GM23248 (cell line): Measurements from ENCODE around the gene PTPRN2.

Experiments
- EZH2 ChIP-seq: fragments of 200-600 bp; sonication (generic); IDR thresholded peaks from 2 replicates; pipeline ENCODE4 v1.6.1; 2018; ENCODE audit warnings: antibody characterized with exemption, mild to moderate bottlenecking; ENCODE audit not compliant: insufficient read depth, poor library complexity, severe bottlenecking
- EZH2phosphoT487 ChIP-seq: fragments of 200-600 bp; sonication (generic); IDR thresholded peaks from 2 replicates; pipeline ENCODE4 v1.6.1; 2018; ENCODE audit warnings: antibody characterized with exemption, moderate library complexity, mild to moderate bottlenecking, low read depth; ENCODE audit not compliant: insufficient read depth

- TF ChIP-seq EZH2phosphoT487: no peak
- TF ChIP-seq EZH2: no peak
Observed at GRCh38 chr7:158477866-158478265, 109.8 kb downstream of the PTPRN2 start.
